Left colon (tissue), 2 donors: ENCODE data around the gene FCER1G. TPM values are rescaled to one million over a fixed set of nuclear protein-coding genes. Genes with fewer than 3 reads are reported as not detected.

Experiments
- ATAC-seq: fragments of 200-7000 bp; cut with Tn5 transposase; one replicate; pipeline ENCODE4 v1.9.1; 2020; ENCODE audit warnings: mild to moderate bottlenecking, moderate library complexity
- DNase-seq, 2 donors: peaks; one replicate each; pipeline ENCODE4 v3.0.0-alpha.2; 2020
- intact Hi-C, 2 donors: fragments of 100-400 bp; cut with DNase I in 1 of 2; cut with micrococcal nuclease in 1 of 2; formaldehyde crosslinking; loops; one replicate each; pipeline versions ENCODE4 v1.11.2 to v1.14.0; 2022; cut with DNase I, micrococcal nuclease
- total RNA-seq, 2 donors: library from RNA; stranded (reverse); fragmentation: NEBNext Ultra II Directional; extraction: Animal tissue kit (Norgen Biotek cat#: 25700); gene quantifications; one replicate each; pipeline ENCODE4 v1.2.1, GENCODE V29; 2021
- donor health status: DM: no; HTN: no; CAD: no.
- donor health status: DM: yes; HTN: yes; CAD: no.

FCER1G gene
- total RNA-seq, 2 donors from 2014 or later = 5.6 to 23.3 TPM

- intact Hi-C loops = no loop called here
- no peak for DNase-seq
- no peak for ATAC-seq
Observed at GRCh38 chr1:161200421-161200991, 14.6 kb upstream of the FCER1G start.

GRCh38 chr1:161200992-161201835, 13.9 kb upstream of the FCER1G start:
- intact Hi-C loops = no loop called here

GRCh38 chr1:161201836-161202712, 13.0 kb upstream of the FCER1G start, which contains the start of gene NDUFS2:
Gene NDUFS2, plus strand, starts transcription at chr1:161202367. Its CDS starts 19 bp downstream, at chr1:161202386.
- intact Hi-C loops = no loop called here

More at GRCh38 chr1:161200992-161201835, 13.9 kb upstream of the FCER1G start:
- ATAC-seq = no peak
- peak; percentile 46 to 55 for DNase-seq

DNA sequence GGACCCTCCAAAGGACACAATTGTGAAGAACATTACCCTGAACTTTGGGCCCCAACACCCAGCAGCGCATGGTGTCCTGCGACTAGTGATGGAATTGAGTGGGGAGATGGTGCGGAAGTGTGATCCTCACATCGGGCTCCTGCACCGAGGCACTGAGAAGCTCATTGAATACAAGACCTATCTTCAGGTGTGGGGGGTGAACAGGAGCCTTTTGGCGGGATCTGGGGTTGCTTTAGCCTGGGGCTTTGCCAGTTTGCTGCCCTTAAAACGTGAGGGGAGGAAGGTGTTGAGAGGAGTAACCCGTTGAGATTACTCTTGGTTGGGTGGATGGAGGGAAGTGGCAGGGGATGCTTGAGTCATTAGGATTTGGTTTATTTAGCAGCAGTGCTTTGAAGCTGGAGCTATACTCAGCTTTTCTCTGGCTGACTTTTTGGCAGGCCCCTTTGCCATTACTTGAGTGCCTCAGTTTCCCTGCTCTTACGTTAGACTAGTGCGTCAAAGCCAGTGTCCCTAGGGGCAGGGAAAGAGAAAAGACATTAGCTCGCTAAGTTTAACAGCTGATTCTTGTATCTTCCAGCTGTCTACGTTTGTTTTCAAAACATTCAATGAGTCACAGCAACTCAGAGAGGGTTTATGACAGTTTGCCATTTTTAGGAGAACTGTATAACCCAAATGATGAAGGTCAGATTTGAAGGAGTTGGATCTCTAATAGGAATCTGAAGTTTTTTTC, 8.5 kb upstream of the FCER1G start:
- intact Hi-C loops = no loop called here
- DNase-seq (no peak), ATAC-seq (no peak)

More at GRCh38 chr1:161201836-161202712, 13.0 kb upstream of the FCER1G start, which contains the start of gene NDUFS2:
- peak; percentile 96 for ATAC-seq
- DNase-seq = peak; percentile 98 to 99

- no peak for ATAC-seq
- peak in 1 of 2 donors; percentile 55 for DNase-seq
Observed at GRCh38 chr1:161207173-161207572, 7.9 kb upstream of the FCER1G start.

DNA sequence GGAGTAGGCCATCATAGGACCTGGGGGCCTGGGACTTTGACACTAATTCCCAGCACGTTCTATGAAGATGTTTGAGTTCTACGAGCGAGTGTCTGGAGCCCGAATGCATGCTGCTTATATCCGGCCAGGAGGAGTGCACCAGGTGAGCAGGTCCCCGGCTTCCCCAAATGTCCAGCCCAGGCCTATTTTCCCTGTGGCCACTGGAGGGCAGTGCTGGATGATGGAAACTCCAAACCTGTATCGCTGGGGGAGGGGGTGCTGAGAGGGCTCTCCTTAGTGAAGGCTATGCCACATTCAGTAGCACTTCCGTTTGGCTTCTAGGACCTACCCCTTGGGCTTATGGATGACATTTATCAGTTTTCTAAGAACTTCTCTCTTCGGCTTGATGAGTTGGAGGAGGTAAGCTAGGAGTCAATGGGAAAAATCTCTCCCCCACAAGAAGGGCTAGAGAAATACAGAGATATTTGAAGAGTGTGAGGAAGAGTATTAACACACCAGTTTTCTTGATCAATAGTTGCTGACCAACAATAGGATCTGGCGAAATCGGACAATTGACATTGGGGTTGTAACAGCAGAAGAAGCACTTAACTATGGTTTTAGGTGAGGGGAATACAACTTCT, 5.2 kb upstream of the FCER1G start:
- DNase-seq = peak; percentile 74 to 79
- peak; percentile 90 for ATAC-seq
- intact Hi-C loops = no loop called here

More at GRCh38 chr1:161207173-161207572, 7.9 kb upstream of the FCER1G start:
- intact Hi-C loops = no loop called here

DNA sequence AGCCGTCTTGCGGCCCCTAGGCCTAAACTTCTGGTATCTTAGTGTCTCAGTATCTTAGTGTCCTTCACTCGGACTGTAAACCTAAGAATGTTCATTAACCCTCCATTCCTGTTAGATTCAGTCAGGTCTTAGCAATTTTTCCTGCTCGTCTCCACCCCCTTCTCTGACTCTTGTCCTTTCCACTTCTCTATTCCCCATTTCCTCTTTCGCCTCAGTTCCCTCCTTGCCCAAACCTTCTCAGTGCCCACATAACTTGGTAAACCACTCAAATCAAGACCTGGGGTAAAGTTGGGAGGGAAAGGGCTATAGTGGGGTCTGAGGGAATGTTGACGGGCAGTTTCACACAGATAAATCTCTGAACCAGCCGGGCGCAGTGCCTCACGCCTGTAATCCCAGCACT, 726 bp upstream of the FCER1G start:
- ATAC-seq = no peak
- no peak for DNase-seq
- intact Hi-C loops = no loop called here

- intact Hi-C loops = no loop called here
- DNase-seq (no peak), ATAC-seq (peak; percentile 29)
Observed at GRCh38 chr1:161216945-161217712, 2.0 kb downstream of the FCER1G start.

GRCh38 chr1:161217831-161218230, 2.7 kb downstream of the FCER1G start:
- ATAC-seq (no peak), DNase-seq (no peak)
- intact Hi-C loops = no loop called here

DNA sequence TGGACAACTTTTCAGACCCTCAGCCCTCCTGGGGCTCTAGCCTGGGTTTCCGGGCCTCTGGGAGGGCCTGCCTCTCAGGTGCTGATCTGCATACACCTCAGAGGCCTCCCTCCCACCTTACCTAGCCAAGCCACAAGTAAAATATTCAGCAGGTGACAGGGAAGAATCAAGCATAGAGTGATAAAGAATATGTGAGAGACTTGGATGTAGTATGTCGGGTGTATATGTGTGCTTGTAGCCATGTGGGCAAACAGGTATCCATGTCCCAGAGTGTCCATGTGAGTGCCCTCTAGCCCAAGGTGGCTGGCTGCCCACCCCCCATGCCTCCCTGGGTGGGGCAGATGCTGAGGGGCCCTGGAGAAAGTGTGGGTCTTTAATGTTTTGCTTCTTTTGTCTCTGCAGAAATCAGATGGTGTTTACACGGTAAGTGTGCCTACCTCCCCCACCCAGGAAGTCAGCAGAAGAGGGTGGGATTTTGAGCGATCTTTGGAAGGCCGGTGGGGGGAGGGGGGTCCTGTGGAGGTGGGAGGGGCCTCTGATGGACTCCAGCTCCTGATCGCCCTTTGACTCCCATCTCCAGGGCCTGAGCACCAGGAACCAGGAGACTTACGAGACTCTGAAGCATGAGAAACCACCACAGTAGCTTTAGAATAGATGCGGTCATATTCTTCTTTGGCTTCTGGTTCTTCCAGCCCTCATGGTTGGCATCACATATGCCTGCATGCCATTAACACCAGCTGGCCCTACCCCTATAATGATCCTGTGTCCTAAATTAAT, 3.4 kb downstream of the FCER1G start:
- intact Hi-C loops = no loop called here
- ATAC-seq (no peak), DNase-seq (no peak)

DNA sequence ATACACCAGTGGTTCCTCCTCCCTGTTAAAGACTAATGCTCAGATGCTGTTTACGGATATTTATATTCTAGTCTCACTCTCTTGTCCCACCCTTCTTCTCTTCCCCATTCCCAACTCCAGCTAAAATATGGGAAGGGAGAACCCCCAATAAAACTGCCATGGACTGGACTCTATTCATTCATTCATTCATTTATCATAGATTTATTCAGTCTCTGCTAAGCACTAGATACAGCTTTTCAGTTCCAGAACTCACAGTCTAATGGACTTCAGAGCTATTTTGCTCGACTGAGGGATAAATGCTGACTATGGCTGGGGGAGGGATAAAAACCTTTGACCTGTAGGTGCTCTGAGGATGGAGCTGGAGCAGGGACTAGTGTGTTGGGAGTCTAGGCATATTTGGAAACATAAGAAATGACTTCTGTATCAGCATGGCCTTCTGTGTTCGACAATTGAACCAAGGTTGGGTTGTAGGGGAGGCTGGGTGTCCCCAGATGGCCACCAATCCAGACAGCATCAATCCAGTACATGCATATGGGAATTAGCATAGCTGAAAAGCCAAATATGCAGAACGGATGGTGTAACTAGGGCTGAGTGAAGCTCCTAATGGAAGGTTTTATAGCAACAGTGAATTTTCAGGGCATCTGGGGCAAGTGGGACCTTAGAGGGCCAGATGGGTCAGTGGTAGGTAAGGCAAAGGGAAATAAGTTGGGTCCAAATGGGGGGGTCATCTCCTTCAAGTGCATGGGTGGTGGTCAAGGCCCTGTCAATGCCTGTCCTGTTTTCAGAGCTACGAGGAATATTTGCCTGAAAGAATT, 4.2 kb downstream of the FCER1G start:
- ATAC-seq = no peak
- intact Hi-C loops = no loop called here

GRCh38 chr1:161220002-161220401, 4.9 kb downstream of the FCER1G start:
- ATAC-seq (no peak), DNase-seq (no peak)
- intact Hi-C loops = loop anchor here in 1 of 2 donors (10.0 kb wide), 1 partner anchor 165 kb away; no protein-coding TSS in a partner anchor

More for the DNA sequence above, 4.2 kb downstream of the FCER1G start:
- no peak for DNase-seq

GRCh38 chr1:161222175-161223019, 7.3 kb downstream of the FCER1G start:
- DNase-seq (no peak), ATAC-seq (no peak)
- intact Hi-C loops = loop anchor here in 1 of 2 donors (10.0 kb wide), 1 partner anchor 162 kb away; no protein-coding TSS in a partner anchor

- intact Hi-C loops = loop anchor here in 1 of 2 donors (10.0 kb wide), 1 partner anchor 161 kb away; no protein-coding TSS in a partner anchor
- ATAC-seq (no peak), DNase-seq (no peak)
Observed at GRCh38 chr1:161223805-161224694, 9.0 kb downstream of the FCER1G start.
